Activated gamma-delta T cell (primary cell): ENCODE measurements around the gene CXorf49B.

Experiments used
- DNase-seq: peaks from one replicate; lab custom pipeline; 2025; lab: John Stamatoyannopoulos, UW

CXorf49B gene

DNA sequence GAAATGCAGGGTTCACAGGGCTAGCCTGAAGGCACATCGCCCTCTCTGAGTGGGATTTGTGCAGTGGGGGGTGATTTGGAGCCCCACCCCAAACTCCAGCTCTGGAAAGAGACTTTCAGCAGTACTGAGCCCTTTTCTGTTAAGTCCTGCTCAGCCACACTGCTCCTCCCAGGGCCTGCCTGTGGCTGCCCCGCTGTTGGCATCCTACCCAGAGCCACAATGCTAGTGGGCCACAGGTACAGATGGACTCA is 52.7 kb downstream of the CXorf49B start:
- no peak for DNase-seq
